ENCODE results near the gene BBS9. TPM values are rescaled to one million over a fixed set of nuclear protein-coding genes. Genes with fewer than 3 reads are reported as not detected.

BBS9 gene
- total RNA-seq, 1 donor from 2014 or later: 33.0 TPM

DNA sequence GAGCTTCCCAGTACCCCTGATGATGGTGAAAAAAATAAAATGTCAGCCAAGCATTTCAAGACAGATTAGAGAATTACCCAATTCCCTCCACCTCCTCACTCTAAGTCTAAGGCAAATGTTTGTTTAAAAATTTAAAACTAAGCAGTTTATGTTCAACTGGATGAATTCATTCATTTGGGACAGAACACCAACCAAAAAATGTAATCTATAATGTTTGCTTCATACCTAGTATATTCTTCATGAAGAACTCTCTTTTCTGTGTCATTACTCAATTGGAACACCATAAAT is 450.3 kb downstream of the BBS9 start:
- no peak overlapping the region for H3K4me3 Mint-ChIP-seq (ENCODE audit: unreplicated experiment)
- TF ChIP-seq, protein P1, sequence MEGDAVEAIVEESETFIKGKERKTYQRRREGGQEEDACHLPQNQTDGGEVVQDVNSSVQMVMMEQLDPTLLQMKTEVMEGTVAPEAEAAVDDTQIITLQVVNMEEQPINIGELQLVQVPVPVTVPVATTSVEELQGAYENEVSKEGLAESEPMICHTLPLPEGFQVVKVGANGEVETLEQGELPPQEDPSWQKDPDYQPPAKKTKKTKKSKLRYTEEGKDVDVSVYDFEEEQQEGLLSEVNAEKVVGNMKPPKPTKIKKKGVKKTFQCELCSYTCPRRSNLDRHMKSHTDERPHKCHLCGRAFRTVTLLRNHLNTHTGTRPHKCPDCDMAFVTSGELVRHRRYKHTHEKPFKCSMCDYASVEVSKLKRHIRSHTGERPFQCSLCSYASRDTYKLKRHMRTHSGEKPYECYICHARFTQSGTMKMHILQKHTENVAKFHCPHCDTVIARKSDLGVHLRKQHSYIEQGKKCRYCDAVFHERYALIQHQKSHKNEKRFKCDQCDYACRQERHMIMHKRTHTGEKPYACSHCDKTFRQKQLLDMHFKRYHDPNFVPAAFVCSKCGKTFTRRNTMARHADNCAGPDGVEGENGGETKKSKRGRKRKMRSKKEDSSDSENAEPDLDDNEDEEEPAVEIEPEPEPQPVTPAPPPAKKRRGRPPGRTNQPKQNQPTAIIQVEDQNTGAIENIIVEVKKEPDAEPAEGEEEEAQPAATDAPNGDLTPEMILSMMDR (IDR thresholded peaks at IDR 0.05; ENCODE audit: unreplicated experiment): no peak
- peaks cover 6% of the 10 kb centered on the region for H3K36me3 Mint-ChIP-seq (ENCODE audit: low read depth, unreplicated experiment)
- H3K27ac Mint-ChIP-seq (ENCODE audit: unreplicated experiment): no peak overlapping the region
- DNase-seq (ENCODE audit: low spot score): no peak
- no peaks in the 10 kb centered on the region for H3K9me3 Mint-ChIP-seq (ENCODE audit: unreplicated experiment)
- peaks cover 22% of the 10 kb centered on the region for H3K4me1 Mint-ChIP-seq (ENCODE audit: unreplicated experiment)
- peaks cover 4% of the 10 kb centered on the region for H3K27me3 Mint-ChIP-seq (ENCODE audit: unreplicated experiment)

DNA sequence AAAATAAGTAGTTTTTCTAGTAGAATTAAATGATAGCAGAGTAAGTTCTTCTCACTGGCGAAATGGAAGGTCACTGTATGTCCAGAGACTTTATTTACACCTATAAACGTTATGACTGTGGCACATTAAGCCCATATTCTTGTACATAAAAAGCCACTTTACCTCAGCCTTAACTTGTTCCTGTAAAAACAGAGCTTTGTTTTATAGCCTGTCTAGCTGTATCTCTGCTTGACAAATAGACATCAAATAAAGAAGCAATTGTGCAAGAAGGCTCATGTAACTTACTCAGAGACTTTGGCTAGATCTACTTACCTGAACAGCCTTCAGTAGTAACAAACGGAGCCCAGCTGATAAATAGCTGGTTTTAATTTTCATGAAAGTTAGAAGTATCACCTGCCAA is 451.9 kb downstream of the BBS9 start:
- H3K27me3 Mint-ChIP-seq (ENCODE audit: unreplicated experiment): peaks cover under 1% of the 10 kb centered on the region
- H3K27ac Mint-ChIP-seq (ENCODE audit: unreplicated experiment): no peak overlapping the region
- TF ChIP-seq, protein P1 (IDR thresholded peaks at IDR 0.05; ENCODE audit: unreplicated experiment): no peak
- H3K36me3 Mint-ChIP-seq (ENCODE audit: low read depth, unreplicated experiment): peaks cover under 1% of the 10 kb centered on the region
- no peak for DNase-seq (ENCODE audit: low spot score)
- peaks cover 12% of the 10 kb centered on the region for H3K4me1 Mint-ChIP-seq (ENCODE audit: unreplicated experiment)
- H3K9me3 Mint-ChIP-seq (ENCODE audit: unreplicated experiment): no peaks in the 10 kb centered on the region
- no peak overlapping the region for H3K4me3 Mint-ChIP-seq (ENCODE audit: unreplicated experiment)

DNA sequence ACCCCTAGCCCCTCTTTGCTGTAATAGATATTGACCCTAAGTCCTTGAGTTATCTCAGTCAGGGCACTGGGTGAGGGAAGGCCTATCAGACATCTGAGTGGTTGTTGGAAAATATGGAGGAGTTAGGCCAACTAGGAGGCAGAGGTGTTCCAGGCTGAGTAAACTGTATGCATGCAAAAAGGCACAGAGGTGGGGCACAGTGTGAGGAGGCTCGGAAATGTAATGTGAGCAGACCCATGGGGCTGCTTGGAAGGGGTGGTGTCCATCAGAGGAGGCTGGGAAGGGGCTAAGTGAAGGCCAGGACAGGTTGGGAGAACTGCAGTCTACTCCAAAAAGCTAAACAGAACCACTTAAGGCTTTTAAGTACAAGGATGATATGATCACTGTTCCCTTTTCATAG is 452.7 kb downstream of the BBS9 start:
- no peak for DNase-seq (ENCODE audit: low spot score)
- no peak overlapping the region for H3K4me3 Mint-ChIP-seq (ENCODE audit: unreplicated experiment)
- TF ChIP-seq, protein P1 (IDR thresholded peaks at IDR 0.05; ENCODE audit: unreplicated experiment): no peak
- H3K27me3 Mint-ChIP-seq (ENCODE audit: unreplicated experiment): no peaks in the 10 kb centered on the region
- H3K27ac Mint-ChIP-seq (ENCODE audit: unreplicated experiment): no peak overlapping the region
- peaks cover 12% of the 10 kb centered on the region for H3K4me1 Mint-ChIP-seq (ENCODE audit: unreplicated experiment)
- no peaks in the 10 kb centered on the region for H3K9me3 Mint-ChIP-seq (ENCODE audit: unreplicated experiment)
- no peaks in the 10 kb centered on the region for H3K36me3 Mint-ChIP-seq (ENCODE audit: low read depth, unreplicated experiment)

DNA sequence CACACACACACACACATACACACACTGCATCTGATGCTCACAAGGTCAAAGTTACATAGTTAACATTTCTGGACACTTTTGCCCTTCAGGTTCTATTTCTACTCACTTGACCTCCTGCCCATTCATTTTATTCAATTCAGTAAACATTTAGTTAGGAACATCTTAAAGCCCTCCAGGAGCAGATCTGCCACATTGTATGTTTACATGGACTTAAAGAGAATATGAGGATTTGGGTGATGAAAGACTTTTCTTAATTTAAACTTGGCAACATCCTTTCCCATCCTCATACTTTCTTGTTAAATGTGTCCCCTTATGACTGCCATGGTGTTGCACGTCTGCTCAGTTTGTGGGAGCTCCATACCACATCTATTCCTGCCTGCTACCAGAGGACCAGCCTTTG is 453.2 kb downstream of the BBS9 start:
- no peak overlapping the region for H3K4me3 Mint-ChIP-seq (ENCODE audit: unreplicated experiment)
- TF ChIP-seq, protein P1 (IDR thresholded peaks at IDR 0.05; ENCODE audit: unreplicated experiment): no peak
- no peaks in the 10 kb centered on the region for H3K9me3 Mint-ChIP-seq (ENCODE audit: unreplicated experiment)
- H3K27ac Mint-ChIP-seq (ENCODE audit: unreplicated experiment): no peak overlapping the region
- H3K36me3 Mint-ChIP-seq (ENCODE audit: low read depth, unreplicated experiment): no peaks in the 10 kb centered on the region
- DNase-seq (ENCODE audit: low spot score): no peak
- H3K4me1 Mint-ChIP-seq (ENCODE audit: unreplicated experiment): peaks cover 11% of the 10 kb centered on the region
- H3K27me3 Mint-ChIP-seq (ENCODE audit: unreplicated experiment): no peaks in the 10 kb centered on the region

DNA sequence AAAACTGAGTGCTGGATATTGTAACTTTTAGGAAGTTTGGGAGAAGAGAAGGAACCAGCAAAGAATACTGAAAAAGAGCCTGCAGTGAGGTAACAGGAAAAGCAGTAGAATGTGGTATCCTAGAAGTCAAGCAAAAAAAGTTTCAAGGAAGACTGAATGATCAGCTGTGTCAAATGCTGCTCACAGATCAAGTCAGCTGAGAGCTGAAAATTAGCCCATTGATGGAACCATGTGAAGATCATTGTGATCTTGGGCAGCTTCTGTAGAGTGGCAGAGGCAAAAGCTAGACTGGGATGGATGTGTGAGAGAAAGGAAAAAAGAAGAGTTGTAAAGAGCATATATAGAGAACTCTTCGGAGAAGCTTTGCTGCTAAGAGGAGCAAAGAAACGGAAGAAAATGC is 460.5 kb downstream of the BBS9 start:
- TF ChIP-seq, protein P1 (IDR thresholded peaks at IDR 0.05; ENCODE audit: unreplicated experiment): no peak
- DNase-seq (ENCODE audit: low spot score): no peak
- Mint-ChIP-seq H3K36me3 (ENCODE audit: low read depth, unreplicated experiment) (no peaks in the 10 kb centered on the region), H3K4me1 (ENCODE audit: unreplicated experiment) (peaks cover 10% of the 10 kb centered on the region), H3K27me3 (ENCODE audit: unreplicated experiment) (no peaks in the 10 kb centered on the region), H3K27ac (ENCODE audit: unreplicated experiment) (no peak overlapping the region), H3K4me3 (ENCODE audit: unreplicated experiment) (no peak overlapping the region), H3K9me3 (ENCODE audit: unreplicated experiment) (no peaks in the 10 kb centered on the region)

Measured in endothelial cell (in vitro differentiated cells).